ENCODE measurements around the gene SEC31A. TPM values are rescaled to one million over a fixed set of nuclear protein-coding genes. Genes with fewer than 3 reads are reported as not detected.
"Not testable (repeated sequence)": the region's sequence is repeated elsewhere in the genome, so short reads cannot be mapped to it uniquely, and the experiment has no call there.

The SEC31A gene
- total and polyA plus RNA-seq, 2 of the 4 experiments (the other 2 are of a cell fraction) = 278 to 366 TPM

DNA sequence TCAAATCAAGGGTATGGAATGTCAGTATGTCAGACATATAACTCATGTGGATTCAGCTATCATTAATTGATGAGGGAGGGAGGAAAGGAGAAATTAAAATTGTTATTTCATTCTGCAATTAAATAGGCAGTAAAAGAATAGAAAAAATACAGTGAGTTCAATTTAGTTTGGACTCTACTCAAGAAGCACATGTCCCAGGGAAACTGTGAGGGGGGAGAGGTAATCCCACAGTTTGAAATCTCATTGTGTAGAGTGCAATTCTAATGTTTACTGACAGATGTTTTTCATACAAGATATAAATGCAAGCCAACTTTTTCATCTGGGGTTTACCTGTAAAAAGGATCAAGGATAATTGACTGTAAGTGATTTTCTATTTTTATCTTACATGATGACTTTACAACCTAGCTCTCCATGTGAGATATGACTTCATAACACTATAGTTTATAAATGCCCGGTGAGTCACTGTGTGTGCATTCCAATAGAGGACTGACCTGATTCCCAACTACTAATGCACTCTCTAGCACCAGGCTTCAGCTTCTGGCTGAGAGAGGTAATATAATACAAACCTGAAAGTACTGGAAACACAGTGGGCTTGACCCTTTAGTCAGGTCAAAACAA lies 57.1 kb downstream of the SEC31A start:
- Histone ChIP-seq H3K9ac (ENCODE audit: low read depth, low read length) (no peak overlapping the region), H4K8ac (ENCODE audit: low read depth in 2 of 2, low read length in 2 of 2) (no peak overlapping the region), H3K9me1 (ENCODE audit: insufficient read depth, low read length) (peaks cover 8% of the 10 kb centered on the region), H3K23ac (ENCODE audit: low read depth, low read length) (no peak overlapping the region), H3K27me3 (ENCODE audit: control insufficient read depth, insufficient read depth, low read length) (no peaks in the 10 kb centered on the region), H3K4me3 (ENCODE audit: insufficient read depth, low read depth, low read length) (no peak overlapping the region), H3K27ac (ENCODE audit: insufficient read depth, low read length) (no peak overlapping the region), H4K20me1 (ENCODE audit: insufficient read depth, low read length) (peaks cover 37% of the 10 kb centered on the region), H2BK20ac (ENCODE audit: low read depth, low read length) (no peak overlapping the region), H4K5ac (ENCODE audit: low read depth, low read length) (no peak overlapping the region), H3K18ac (ENCODE audit: low read depth, low read length) (no peak overlapping the region), H2BK120ac (ENCODE audit: low read depth, low read length) (no peak overlapping the region), H3K36me3 (ENCODE audit: control insufficient read depth, insufficient read depth, low read length) (peaks cover 32% of the 10 kb centered on the region), H3K14ac (replicated peaks; ENCODE audit: low read depth, low read length) (no peak overlapping the region), H2AK5ac (ENCODE audit: low read depth, low read length) (no peak overlapping the region), H2AFZ (replicated peaks; ENCODE audit: low read length, poor library complexity) (no peak overlapping the region), H3K4me1 (ENCODE audit: control insufficient read depth, insufficient read depth, low read length) (peaks cover 2% of the 10 kb centered on the region; the same call in 1 of the 2 replicates), H2BK5ac (ENCODE audit: low read depth, low read length, poor library complexity, severe bottlenecking) (peak overlapping the region; percentile 57), H3K79me1 (ENCODE audit: low read depth in 1 of 2, low read length in 2 of 2) (peaks cover 17 to 45% of the 10 kb centered on the region in 2 experiments), H3K4ac (ENCODE audit: low read depth, low read length) (no peak overlapping the region), H3K56ac (ENCODE audit: extremely low read depth, insufficient read depth, low read length) (no peak overlapping the region), H2AK9ac (replicated peaks; ENCODE audit: low read depth, low read length, poor library complexity) (no peak overlapping the region), H3K4me2 (ENCODE audit: low read depth, low read length) (peak overlapping the region; percentile 55; the same call in 1 of the 2 replicates), H2BK15ac (ENCODE audit: low read depth, low read length) (no peak overlapping the region), H4K91ac (ENCODE audit: insufficient read depth, low read depth, low read length) (no peak overlapping the region), H3K9me3 (ENCODE audit: control insufficient read depth, insufficient read depth, low read length) (no peaks in the 10 kb centered on the region)
- no TSS peak for BruUV-seq (replicated peaks)
- dilution Hi-C loops (cut with HindIII; ENCODE audit: low sequenced_read_pairs, unreplicated experiment) = no loop called here
- DNase-seq (peak; percentile 94), ATAC-seq (ENCODE audit: low read depth) (peak; percentile 99)
- WGBS, 2 experiments (ENCODE audit: extremely low coverage in 2 of 2, insufficient read length in 1 of 2) = no CpG with 5 or more reads among the region's 1 CpG
- in situ Hi-C loops (cut with MboI; ENCODE audit: low sequenced_read_pairs) = no loop called here
- intact Hi-C loops (cut with micrococcal nuclease) = loop anchor here (2.0 kb wide), 1 partner anchor 371 kb away; no protein-coding TSS in a partner anchor
- CTCF ChIA-PET = interaction anchor here (0.6 to 1.3 kb wide), 3 partner anchors 9 to 12 kb away, joined by 3 to 4 read pairs (median 4); no protein-coding TSS in a partner anchor
- no peak for TF ChIP-seq BHLHE40 (IDR thresholded peaks at IDR 0.05; ENCODE audit: low read depth, low read length)
- TF ChIP-seq, protein P1, sequence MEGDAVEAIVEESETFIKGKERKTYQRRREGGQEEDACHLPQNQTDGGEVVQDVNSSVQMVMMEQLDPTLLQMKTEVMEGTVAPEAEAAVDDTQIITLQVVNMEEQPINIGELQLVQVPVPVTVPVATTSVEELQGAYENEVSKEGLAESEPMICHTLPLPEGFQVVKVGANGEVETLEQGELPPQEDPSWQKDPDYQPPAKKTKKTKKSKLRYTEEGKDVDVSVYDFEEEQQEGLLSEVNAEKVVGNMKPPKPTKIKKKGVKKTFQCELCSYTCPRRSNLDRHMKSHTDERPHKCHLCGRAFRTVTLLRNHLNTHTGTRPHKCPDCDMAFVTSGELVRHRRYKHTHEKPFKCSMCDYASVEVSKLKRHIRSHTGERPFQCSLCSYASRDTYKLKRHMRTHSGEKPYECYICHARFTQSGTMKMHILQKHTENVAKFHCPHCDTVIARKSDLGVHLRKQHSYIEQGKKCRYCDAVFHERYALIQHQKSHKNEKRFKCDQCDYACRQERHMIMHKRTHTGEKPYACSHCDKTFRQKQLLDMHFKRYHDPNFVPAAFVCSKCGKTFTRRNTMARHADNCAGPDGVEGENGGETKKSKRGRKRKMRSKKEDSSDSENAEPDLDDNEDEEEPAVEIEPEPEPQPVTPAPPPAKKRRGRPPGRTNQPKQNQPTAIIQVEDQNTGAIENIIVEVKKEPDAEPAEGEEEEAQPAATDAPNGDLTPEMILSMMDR (conservative IDR thresholded peaks at IDR 0.05; ENCODE audit: low read depth, low read length) = peak; percentile 25; the same call in 1 of the 2 replicates
- no peak for TF ChIP-seq NFE2L2 (IDR thresholded peaks at IDR 0.05; ENCODE audit: low read depth, low read length)
- TF ChIP-seq FOS (IDR thresholded peaks at IDR 0.05; ENCODE audit: low read depth, low read length) = peak; percentile 86
- 0 out of 2 replicates have a peak, but pooled peaks have one; percentile 24 for TF ChIP-seq RAD21 (IDR thresholded peaks at IDR 0.05; ENCODE audit: low read length)
- peak; percentile 13; the same call in 1 of the 2 replicates for TF ChIP-seq CEBPB (IDR thresholded peaks at IDR 0.05; ENCODE audit: low read depth, low read length)
- POLR2A ChIA-PET (ENCODE audit: unreplicated experiment) = no interaction called here

DNA sequence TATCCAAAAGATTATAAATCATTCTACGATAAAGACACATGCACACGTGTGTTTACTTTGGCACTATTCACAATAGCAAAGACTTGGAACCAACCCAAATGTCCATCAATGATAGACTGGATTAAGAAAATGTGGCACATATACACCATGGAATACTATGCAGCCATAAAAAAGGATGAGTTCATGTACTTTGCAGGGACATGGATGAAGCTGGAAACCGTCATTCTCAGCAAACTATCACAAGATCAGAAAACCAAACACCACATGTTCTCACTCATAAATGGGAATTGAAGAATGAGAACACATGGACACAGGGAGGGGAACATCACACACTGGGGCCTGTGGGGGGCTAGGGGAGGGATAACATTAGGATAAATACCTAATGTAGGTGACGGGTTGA lies 57.9 kb downstream of the SEC31A start:
- H2AFZ ChIP-seq (replicated peaks; ENCODE audit: low read length, poor library complexity); H3K4ac ChIP-seq (ENCODE audit: low read depth, low read length); intact Hi-C loops (cut with micrococcal nuclease); H3K9me3 ChIP-seq (ENCODE audit: control insufficient read depth, insufficient read depth, low read length); H3K27ac ChIP-seq (ENCODE audit: insufficient read depth, low read length); H3K27me3 ChIP-seq (ENCODE audit: control insufficient read depth, insufficient read depth, low read length); H2BK15ac ChIP-seq (ENCODE audit: low read depth, low read length); H4K8ac ChIP-seq (ENCODE audit: low read depth in 2 of 2, low read length in 2 of 2); BruUV-seq (replicated peaks); H2BK120ac ChIP-seq (ENCODE audit: low read depth, low read length); H2BK20ac ChIP-seq (ENCODE audit: low read depth, low read length); H3K14ac ChIP-seq (replicated peaks; ENCODE audit: low read depth, low read length); H2BK5ac ChIP-seq (ENCODE audit: low read depth, low read length, poor library complexity, severe bottlenecking); H3K9me1 ChIP-seq (ENCODE audit: insufficient read depth, low read length); ATAC-seq (ENCODE audit: low read depth); H3K56ac ChIP-seq (ENCODE audit: extremely low read depth, insufficient read depth, low read length); H3K18ac ChIP-seq (ENCODE audit: low read depth, low read length); dilution Hi-C loops (cut with HindIII; ENCODE audit: low sequenced_read_pairs, unreplicated experiment); in situ Hi-C loops (cut with MboI; ENCODE audit: low sequenced_read_pairs); H4K91ac ChIP-seq (ENCODE audit: insufficient read depth, low read depth, low read length); H3K4me3 ChIP-seq (ENCODE audit: insufficient read depth, low read depth, low read length); H4K5ac ChIP-seq (ENCODE audit: low read depth, low read length); H2AK9ac ChIP-seq (replicated peaks; ENCODE audit: low read depth, low read length, poor library complexity); CTCF ChIA-PET; H3K23ac ChIP-seq (ENCODE audit: low read depth, low read length); H3K4me1 ChIP-seq (ENCODE audit: control insufficient read depth, insufficient read depth, low read length); POLR2A ChIA-PET (ENCODE audit: unreplicated experiment); H3K4me2 ChIP-seq (ENCODE audit: low read depth, low read length); DNase-seq; H3K9ac ChIP-seq (ENCODE audit: low read depth, low read length); H2AK5ac ChIP-seq (ENCODE audit: low read depth, low read length): not testable (repeated sequence)
- peaks cover 31% of the 10 kb centered on the region for H3K36me3 ChIP-seq (ENCODE audit: control insufficient read depth, insufficient read depth, low read length)
- peaks cover 12 to 40% of the 10 kb centered on the region in 2 experiments for H3K79me1 ChIP-seq (ENCODE audit: low read depth in 1 of 2, low read length in 2 of 2)
- peaks cover 33% of the 10 kb centered on the region for H4K20me1 ChIP-seq (ENCODE audit: insufficient read depth, low read length)
- no CpG with 5 or more reads among the region's 4 CpGs for WGBS, 2 experiments (ENCODE audit: extremely low coverage in 2 of 2, insufficient read length in 1 of 2)

All from IMR-90 (cell line).